Esophagus mucosa (tissue), 1 donor: ENCODE measurements around the gene C7orf57. TPM values are rescaled to one million over a fixed set of nuclear protein-coding genes. Genes with fewer than 3 reads are reported as not detected.

Experiments used
- ATAC-seq: fragments of 200-7000 bp; cut with Tn5 transposase; one replicate; pipeline ENCODE4 v1.9.1; 2020
- total RNA-seq: library from RNA; stranded (reverse); gene quantifications from one replicate; pipeline ENCODE4 v1.2.4, GENCODE V29; 2023
- donor health status: DM: yes; HTN: yes; CAD: no.

C7orf57 gene
- total RNA-seq, 1 donor from 2014 or later, result 1.00 TPM

DNA sequence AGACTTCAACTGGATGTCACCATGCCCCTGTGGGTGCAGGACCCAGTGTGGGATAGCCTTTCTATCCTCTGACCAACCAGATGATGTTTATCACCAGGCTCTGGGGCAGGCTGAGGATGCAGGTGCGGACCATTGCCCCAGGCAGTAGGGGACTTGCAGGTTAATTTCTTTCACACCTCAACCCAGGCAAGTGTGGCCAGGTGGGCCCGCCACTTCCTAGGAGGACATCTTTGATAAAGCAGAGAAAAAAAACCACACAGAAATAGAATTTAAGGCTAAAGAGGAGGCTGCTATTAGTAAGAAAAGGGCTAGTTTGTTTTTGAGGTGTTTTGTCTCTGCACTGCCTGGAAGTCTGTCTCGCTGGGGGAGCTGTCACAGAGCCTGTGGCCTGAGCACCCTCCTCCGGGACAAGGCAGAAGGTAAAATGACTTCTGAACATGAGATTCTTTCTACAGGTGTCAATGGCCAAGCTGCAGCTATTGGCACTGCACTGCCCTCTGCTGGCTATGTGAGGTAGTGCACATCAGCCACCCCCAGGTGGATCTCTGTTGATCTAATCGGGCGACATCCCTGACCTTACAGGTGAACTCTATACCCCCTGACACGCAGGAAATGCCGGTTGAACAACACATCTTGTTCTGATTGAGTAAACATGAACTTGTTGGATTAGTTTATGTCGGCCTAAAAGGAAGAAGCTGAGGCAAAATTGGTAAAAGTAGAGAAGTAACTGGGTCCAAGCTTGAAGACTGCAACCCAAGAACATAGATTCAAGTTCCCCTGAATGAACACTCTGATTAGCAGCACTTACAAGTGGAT is 74.7 kb downstream of the C7orf57 start:
- ATAC-seq, result peak; percentile 87

DNA sequence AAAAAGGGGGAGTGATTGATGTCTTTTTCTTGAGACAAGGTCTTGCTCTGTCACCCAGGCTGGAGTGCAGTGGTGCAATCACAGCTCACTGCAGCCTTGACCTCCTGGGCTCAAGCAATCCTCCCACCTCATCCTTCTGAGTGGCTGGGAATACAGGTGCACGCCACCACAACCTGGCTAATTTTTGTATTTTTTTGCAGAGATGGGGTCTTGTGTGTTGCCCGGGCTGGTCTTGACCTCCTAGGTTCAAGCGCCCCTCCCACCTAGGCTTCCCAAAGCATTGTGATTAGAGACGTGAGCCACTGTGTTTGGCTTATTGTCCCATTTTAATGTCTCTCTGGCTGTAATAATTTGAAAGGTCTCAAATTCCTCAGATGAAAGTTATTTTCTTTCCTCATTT is 75.5 kb downstream of the C7orf57 start:
- no peak for ATAC-seq

Other genes with a start within 250 kb of the C7orf57 start
- 0.36 TPM for gene PKD1L1, start 87.1 kb upstream of the C7orf57 start, total RNA-seq
- 20.0 TPM for gene HUS1, start 55.9 kb upstream of the C7orf57 start, total RNA-seq
- not detected for gene SUN3, start 6.4 kb upstream of the C7orf57 start, total RNA-seq
- 204 TPM for gene UPP1, start 53.7 kb downstream of the C7orf57 start, total RNA-seq
- gene ABCA13, start 135.9 kb downstream of the C7orf57 start, total RNA-seq, result 4.3 TPM